HG03039 (cell line): Measurements from ENCODE around the gene DTL.

Experiments used
- ATAC-seq: cut with Tn5 transposase; IDR thresholded peaks from one replicate; pipeline ENCODE4 v1.9.1; 2021; ENCODE audit warnings: mild to moderate bottlenecking, moderate library complexity; ENCODE audit not compliant: unreplicated experiment

The DTL gene

DNA sequence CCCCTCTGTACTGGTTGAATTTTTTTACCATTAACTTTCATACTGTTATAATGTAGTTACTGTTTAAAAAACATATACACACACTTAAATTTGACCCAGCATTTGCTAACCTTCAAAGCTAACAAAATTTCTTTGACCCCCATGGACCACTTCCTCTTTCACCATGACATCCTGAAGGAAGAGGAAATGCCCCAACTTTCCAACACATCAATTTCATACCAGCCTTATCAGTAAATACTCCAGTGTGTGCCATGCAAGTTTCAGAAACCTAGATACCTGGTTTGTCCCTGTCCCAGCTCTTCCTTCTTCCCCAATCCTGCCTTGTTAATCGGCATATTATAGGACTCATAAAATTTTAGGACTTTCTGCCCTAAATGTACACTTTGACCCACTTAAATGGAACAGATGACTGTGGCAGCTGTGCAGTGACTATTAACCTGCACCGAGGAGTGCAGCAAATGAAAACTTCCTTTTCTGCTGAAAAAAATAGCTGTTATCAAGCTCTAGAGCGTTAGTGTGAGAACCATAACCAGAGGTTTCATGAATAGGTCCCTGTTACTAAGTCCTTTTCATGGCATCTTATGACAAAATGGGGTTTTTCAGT, 54.1 kb downstream of the DTL start:
- no peak for ATAC-seq

DNA sequence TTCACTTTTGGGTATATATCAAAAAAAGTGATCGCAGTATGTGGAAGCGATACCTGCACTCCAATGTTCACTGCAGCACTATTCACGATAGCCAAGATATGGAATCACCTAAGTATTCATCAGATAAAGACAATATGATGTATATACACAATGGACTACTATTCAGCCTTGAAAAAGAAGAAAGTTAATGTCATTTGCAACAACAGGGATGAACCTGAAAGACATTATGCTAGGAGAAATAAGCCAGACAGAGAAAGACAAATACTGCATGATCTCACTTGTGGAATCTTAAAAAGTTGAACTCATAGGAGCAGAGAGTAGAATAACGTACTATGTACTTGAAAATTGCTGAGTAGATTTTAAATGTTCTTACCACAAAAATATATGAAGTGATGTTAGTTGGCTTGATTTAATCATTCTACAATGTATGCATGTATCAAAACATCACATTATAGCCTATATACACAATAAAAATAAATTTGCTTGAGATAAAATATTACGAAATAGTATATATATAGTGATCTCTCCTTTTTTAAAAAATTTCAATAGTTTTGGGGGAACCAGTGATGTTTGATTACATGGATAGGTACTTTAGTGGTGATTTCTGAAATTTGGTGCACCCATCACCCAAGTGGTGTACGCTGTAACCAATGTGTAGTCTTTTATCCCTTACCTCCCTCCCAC, 56.0 kb downstream of the DTL start:
- no peak for ATAC-seq

DNA sequence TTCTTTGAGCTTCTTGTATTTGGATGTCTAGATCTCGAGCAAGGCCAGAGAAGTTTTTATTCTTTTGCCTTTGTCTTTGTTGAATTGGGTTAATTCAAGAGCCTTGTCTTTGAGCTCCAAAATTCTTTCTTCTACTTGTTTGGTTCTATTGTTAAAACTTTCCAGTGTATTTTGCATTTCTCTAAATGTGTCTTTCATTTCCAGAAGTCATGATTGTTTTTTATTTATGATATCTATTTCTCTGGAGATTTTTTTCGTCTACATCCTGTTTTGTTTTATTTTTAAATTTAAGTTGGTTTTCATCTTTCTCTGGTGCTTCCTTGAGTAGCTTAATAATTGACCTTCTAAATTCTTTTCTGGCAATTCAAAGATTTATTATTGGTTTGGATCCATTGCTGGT, 61.8 kb downstream of the DTL start:
- no peak for ATAC-seq

DNA sequence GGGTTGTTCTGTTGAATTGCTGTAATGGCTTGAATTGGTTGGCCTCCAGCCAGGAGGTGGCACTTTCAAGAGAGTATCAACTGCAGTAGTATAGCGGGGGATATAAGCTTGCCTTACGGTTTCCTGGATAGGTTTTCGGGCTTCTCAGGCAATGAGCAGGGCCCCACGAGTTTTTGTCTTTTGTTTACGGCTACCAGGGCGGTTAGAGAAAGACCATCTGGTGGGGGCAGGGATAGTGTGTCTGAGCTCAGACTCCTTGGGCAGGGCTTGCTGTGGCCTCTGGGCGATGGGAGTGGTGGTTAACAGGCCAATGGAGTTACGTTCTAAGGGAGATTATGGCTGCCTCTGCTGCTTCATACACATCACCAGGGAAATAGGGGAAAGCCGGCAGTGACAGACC, 62.8 kb downstream of the DTL start:
- ATAC-seq, result no peak

DNA sequence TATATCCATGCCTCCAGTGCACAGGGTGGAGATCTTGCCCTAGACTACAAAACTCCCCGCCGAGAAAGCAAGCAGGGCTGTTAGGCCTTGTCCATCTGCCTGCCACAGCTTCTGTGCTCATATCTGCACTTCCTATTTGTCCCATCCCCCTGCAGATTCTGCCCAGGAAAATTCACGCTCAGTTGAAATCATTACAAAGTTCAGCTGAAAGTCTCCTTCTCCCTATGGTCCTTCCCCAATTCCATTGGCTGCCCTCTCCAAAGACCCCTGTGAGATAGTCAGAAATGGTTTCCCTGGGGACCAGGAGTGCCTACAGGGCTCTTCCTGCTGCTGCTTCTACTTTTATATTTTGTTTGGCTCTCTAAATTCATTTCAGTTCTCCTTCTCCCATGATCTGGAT, 63.2 kb downstream of the DTL start:
- ATAC-seq, result no peak

DNA sequence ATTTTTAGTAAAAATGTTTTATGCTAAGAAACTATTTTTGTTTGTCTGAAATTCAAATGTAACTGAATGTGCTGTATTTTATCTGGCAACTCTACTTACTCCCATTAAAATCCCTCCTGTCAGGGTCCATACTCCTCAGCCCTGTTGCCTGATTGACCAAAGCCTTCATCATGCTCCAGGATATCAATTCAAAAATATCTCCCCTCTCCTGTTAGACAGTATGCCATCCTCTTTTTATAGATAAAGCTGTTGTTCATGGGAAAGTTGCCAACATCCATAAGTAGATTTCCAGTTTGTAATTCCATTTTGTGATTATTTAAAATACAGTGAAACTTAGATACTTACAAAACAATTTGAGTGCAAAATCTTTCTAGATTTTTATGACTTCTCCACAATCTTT, 65.7 kb downstream of the DTL start:
- ATAC-seq, result no peak

DNA sequence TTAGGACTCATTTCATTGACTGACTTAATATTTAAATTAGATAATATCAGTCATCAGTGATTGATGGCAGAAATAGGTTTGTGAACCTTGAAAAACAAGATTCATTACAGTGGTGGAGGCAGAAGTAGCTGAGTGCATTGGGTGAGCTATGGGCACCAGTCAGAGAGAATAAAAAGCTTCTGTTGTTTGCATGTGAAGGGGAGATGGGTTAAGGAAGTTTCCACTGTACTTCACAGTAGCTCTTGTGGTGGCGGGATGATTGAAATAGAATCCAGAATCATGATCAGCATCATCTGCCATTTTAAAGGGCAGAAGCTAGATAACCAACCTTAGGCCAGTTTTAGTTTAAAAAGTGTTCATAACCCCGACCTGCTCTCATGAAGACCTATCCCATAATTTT, 66.2 kb downstream of the DTL start:
- ATAC-seq, result no peak

DNA sequence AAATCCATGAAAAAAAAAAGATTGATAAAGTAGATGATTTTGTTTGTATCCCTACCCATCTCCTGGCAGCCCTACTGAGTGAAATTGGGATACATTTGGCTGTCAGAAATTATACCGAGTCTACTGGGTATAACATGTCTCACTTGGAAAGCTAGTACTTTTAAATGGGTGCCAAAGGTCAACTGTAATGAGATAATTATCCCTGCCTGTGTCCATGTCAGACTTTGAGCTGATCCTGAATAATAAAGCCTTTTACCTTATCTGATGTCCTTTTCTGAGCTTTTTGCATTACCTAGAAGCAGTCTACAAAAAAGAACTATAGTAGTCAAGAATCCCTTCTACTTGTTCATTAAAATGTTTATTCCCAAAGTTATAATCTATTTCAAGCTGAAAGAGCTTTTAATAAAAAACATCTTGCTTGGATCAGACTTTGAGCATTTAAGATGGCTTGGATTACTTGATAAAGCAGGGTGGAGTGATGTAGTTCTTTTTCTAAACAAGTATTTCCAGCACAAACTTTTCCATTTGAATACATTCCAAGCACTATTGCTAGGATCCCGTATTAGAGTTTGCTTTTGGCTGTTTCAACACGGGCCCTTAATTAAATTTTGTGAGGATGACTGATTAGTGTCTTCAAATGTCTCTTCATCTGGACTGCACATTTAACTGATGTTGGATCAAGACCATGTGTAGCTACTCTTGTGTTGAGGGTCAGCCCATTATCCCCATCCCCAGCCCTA, 69.2 kb downstream of the DTL start:
- ATAC-seq, result no peak

DNA sequence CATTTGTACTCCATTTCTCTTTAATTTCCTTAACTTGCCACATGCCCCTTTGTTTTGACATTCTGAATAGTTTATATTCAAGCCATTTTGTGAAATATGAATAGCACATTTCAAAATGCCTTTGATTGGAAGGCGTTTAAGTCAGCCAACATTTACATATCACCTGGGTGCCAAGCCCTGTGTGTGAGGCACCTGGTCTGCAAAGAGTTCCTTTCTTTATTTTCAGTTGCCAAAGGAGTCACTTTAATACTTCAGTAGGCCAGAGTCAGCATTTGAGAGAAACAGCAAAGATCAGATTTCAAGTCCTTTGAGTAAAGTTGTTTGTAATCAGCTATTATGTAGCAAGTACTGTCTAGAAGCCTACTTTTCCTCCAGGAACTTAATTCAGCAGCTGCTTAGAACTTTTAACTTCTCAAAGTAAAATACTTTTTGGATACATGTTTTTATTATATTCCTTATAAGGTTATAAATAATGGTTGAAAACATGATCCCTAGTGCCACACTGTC, 70.8 kb downstream of the DTL start:
- ATAC-seq, result no peak

DNA sequence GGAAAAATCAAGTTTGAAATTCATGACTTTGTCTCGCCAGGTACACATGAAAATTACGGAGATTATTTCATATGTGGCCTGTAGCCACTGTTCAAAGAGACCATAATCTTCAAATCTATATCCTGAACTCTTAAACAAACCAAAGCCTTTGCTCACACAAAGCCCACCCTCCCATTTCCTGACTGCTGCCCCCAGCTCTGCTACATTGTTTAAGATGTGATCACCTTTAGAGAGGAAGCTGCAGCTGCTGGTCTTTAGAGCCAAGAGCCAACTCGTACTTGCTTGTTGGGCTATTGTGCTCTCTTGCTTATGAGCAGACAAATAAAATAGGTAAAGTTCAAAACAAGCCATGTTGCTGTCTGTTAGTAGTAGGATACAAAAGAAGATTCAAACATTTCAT, 71.9 kb downstream of the DTL start:
- no peak for ATAC-seq

DNA sequence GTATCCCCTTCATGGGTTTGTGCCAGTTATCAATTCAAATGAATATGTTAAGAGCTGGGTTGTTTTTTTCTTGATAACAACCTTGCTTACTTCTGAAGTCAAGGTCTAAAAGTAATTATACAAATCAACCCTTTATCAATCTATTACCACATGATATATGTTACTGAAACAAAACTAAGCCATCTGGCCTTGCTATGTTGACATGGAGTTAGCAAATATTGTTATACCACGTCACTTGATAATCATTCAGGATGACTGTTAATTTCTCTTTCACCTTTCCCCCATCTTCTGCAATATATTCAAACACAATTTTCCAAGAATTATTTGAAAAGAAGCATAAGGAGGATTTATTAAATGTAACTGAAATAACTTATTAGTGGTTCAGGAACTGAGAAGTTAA, 72.6 kb downstream of the DTL start:
- ATAC-seq, result no peak

DNA sequence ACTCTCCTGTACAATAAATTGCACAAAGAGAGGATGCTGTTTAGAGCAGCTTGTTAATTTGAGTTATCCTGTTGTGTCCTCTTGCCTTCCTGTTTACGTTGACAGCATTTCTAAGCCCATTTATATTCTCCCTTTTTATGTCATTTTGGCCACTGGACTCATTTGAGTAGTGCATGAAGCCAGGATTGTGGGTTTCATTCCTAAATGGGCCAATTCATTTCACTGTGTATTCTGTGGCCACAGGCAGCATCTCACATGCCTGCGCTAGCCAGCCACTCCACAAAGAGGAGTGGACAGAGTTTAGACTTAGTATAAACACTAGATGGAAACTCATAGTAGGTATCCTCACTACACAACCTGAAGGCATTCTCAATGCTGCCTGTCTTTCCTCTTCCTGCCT, 73.4 kb downstream of the DTL start:
- ATAC-seq, result no peak

DNA sequence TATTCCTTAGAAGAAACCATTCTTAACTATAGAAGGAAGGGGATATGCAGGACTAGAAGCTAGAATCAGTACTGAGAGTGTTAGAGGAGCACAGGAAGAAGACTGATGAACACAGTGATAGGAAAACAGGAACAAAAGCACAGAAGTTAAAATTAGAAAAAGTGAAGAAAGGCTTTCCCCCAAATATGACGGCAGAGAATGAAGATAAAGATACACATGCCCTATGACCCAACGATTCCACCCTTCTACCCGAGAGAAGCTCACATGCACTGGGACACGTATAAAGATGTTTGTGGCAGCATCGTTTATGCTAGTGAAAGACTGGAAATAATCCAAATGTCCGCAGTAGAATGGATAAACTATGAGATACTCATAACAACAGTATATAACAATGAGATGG, 74.2 kb downstream of the DTL start:
- ATAC-seq, result no peak

DNA sequence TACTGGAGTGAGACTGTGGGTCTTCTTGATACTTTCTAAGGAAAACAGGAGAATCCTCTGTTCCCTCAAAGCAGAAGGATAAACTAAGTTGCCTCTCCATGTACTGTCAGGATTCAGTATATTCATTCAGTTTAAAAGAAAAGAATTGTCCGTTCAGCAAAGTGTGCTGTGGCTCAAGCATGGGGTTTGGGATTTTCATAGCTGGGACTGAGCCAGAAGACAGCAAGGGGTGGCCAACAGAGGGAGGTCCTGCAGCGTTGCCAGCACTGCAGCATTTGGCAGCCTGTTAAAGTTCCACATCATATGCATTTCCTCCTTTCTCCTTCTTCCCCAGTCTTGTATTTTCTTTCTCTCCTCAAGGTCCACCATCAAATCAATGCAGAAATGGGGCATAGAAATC, 75.1 kb downstream of the DTL start:
- no peak for ATAC-seq

DNA sequence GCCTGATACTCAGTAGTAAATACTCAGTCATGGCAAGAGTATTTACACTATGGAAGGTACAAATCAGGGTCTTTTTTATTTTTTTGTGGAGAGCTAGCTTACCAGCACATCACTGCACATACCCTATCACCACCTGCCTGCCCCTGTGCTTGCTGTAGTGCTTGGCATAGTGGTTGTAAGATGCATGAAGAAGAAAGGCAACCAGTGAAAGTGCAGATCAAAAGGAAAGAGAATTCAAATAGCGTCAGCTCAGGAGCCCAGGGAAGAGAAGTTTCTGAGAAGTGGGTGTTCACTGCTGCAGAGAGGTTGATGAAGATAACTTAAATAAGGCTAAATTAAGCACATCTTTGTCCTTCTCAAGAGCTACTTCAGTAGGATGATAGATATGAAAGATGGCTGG, 76.0 kb downstream of the DTL start:
- ATAC-seq, result no peak

DNA sequence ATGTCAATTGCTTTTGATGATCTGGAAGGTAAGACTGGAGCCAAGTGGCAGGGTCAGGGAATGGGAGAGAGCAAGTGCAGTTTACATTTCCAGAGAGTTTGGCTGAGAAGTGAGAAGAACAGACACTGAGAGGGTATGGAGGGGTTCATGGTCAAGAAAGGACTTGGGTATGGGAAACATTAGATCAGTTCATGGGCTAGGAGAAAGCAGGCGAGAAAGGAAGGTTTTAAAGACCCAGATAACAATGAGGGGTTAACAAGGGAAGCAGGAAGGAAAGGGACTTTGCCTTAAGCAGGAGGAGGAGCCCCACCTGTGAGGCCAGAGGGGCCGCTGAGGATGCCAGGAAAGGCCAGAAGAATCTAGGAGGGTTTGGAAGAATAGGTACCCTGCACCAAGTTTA, 78.2 kb downstream of the DTL start:
- ATAC-seq, result no peak

DNA sequence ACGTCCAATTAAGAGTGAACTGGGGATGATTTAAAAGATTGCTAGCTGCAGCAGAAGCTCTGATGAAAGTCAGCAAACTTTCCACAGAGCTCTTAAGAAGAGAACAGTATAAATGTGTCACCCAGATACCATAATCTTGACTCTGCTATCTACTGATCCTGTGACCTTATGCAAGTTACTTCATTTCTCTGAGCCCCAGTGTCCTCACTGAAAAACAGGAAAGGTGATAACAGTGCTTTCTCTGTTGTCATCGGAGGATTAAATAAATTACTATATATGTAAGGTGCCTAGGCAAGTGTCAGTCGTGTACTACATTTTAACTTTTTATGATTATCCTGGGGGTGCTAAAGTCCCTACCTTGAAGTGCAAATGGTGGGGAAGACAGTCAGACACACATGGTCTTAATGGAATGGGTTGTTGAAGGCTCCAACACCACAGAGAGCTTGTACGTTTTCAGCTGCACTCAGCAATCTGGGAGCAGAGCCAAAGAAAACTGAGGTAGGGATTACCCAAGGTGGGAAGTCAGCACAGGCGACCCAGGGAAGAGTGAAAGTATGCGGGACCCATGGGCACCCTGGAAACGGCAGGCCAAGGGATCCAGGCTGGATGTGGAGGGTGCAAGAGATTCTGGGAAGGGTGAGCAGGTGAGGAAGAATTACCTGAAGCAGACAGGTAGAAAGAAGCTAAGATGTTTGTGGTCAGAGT, 82.8 kb downstream of the DTL start:
- ATAC-seq, result no peak

DNA sequence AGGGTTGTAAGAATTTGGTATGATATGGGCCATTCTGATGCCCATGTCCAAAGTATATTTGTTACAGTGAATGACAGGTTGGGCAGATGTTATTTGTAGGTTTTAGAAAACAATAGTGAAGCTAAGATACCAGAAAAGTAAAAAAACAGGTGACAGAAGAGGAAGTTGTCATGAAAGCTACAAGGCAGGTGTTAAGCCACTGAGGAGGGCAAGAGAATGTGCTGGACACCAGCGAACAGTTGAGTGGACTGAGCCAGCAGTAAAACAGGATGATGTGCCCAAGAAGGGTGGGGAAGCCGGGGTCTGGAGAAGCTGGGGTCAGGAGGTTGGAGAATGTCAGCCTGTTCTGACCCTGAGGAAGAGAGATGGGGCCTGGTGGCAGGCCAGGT, 83.3 kb downstream of the DTL start:
- ATAC-seq, result no peak

DNA sequence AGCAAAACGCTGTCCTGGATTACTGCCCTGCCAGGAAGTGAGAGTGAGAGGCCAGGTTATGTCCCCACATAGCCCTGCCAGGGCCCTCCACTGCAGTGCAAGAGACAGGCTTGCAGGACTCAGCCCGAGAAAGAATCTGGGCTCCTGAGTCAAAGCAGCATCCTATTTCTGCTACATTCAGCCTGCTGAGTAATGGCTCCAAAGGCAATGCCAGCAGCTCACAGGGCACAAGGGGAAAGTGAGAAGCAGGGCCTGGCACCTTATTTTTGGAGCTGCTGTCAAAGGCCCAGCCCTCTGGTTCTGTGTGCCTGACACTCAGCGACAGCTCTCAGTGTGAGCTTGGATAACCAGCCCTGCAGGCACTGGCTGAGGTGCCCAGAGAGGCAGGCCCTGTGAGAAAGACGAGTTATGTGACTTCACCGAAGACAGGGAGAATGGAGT, 83.9 kb downstream of the DTL start:
- no peak for ATAC-seq

DNA sequence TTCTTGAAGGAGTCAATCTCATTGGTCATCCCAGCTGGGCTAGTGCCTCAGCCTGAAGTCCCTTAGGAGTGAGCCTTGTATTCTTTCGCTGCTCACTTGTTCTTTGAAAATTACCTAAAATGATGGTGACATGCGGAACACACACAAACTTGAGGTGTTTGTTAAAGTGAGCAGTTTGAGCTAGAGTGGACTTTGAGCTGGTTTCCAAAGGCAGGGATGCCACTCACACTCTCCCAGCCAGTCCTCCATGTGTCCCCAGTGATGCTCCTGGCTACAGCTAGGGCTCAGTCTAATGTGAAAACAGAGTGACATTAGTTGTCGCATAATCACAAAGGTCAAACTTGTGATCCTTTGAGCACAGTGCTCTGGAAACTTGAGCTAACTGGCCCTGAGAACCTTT, 84.3 kb downstream of the DTL start:
- ATAC-seq, result no peak

DNA sequence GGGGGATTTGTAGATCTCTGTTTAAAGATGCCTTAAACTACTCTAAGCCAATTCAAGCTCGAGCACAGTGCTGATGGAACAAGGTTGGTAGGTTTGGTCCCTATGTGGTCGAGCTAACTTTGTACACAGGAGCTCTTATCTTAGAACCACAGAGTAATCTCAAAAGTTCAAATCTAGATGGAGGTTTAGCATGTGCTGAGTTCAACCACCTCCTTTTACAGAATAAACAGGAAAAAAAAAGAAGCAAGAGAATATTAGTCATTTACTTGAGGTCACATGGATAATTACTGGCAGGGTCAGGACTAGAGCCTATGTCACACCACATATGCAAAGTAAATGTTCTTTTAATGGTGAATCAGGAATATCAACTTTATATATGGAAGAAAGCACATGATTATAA, 86.2 kb downstream of the DTL start:
- ATAC-seq, result no peak
